ENCODE results near the gene HBM.

- TF ChIP-seq ZNF565 (CRISPR knock-in tag; conservative IDR thresholded peaks at IDR 0.05; ENCODE audit: low read depth) (no peak), BACH2 (CRISPR knock-in tag; IDR thresholded peaks at IDR 0.05; ENCODE audit: borderline replicate concordance) (no peak), ARNTL (CRISPR knock-in tag; IDR thresholded peaks at IDR 0.05; ENCODE audit: borderline replicate concordance, low read depth) (no peak), ZC3H10 (CRISPR knock-in tag; IDR thresholded peaks at IDR 0.05) (no peak), ESRRG (CRISPR knock-in tag; IDR thresholded peaks at IDR 0.05) (no peak), TCF4 (CRISPR knock-in tag; IDR thresholded peaks at IDR 0.05; ENCODE audit: borderline replicate concordance) (no peak), RARB (CRISPR knock-in tag; IDR thresholded peaks at IDR 0.05) (no peak), TOX (CRISPR knock-in tag; IDR thresholded peaks at IDR 0.05; ENCODE audit: borderline replicate concordance) (no peak)
- TF ChIP-seq, protein P1, sequence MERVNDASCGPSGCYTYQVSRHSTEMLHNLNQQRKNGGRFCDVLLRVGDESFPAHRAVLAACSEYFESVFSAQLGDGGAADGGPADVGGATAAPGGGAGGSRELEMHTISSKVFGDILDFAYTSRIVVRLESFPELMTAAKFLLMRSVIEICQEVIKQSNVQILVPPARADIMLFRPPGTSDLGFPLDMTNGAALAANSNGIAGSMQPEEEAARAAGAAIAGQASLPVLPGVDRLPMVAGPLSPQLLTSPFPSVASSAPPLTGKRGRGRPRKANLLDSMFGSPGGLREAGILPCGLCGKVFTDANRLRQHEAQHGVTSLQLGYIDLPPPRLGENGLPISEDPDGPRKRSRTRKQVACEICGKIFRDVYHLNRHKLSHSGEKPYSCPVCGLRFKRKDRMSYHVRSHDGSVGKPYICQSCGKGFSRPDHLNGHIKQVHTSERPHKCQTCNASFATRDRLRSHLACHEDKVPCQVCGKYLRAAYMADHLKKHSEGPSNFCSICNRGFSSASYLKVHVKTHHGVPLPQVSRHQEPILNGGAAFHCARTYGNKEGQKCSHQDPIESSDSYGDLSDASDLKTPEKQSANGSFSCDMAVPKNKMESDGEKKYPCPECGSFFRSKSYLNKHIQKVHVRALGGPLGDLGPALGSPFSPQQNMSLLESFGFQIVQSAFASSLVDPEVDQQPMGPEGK (CRISPR knock-in tag; IDR thresholded peaks at IDR 0.05; ENCODE audit: borderline replicate concordance), result no peak
Observed at GRCh38 chr16:185213-185612, 19.4 kb downstream of the HBM start.

Measured in SK-N-SH treated with all-trans-retinoic acid at 6 μM for 48 hours (cell line).